HepG2 (cell line): ENCODE results near the gene ANKRD6. TPM values are rescaled to one million over a fixed set of nuclear protein-coding genes. Genes with fewer than 3 reads are reported as not detected.

ENCODE experiments used
- ATAC-seq: fragments of 200-7000 bp; cut with Tn5 transposase; 3 replicates; pipeline ENCODE4 v1.9.1; 2020; ENCODE audit warnings: mild to moderate bottlenecking, moderate library complexity
- BruUV-seq: library from RNA; stranded (reverse); fragments of 400-500 nt; replicated peaks from 2 replicates; lab custom pipeline; 2021; lab: Mats Ljungman, UMichigan
- CTCF ChIA-PET: fragments of 300-600 bp; formaldehyde crosslinking; extraction: SDS; loops from one replicate; lab custom pipeline; 2021; ENCODE audit warnings: low total read pairs, inconsistent platforms, low intra/inter-chr PET ratio; lab: Yijun Ruan, JAX
- POLR2A ChIA-PET: fragments of 350-600 bp; sonication (Branson Sonifier 250); formaldehyde crosslinking; loops from one replicate; lab custom pipeline; 2020; ENCODE audit warnings: antibody characterized with exemption, inconsistent platforms; lab: Yijun Ruan, JAX
- DNase-seq: peaks from one replicate; pipeline ENCODE4 v3.0.0-alpha.2; 2015; ENCODE audit warnings: low spot score
- FAIRE-seq: peaks from 3 replicates; lab custom pipeline; 2011; peaks lifted over from hg19 to GRCh38; lab: Jason Lieb, UNC
- H2AFZ ChIP-seq: one replicate; pipeline ENCODE4 v1.6.1; 2011; ENCODE audit warnings: low read length, inconsistent platforms
- H3K27ac ChIP-seq: fragments of 300-600 bp; 3 replicates; pipeline ENCODE4 v1.8.0; 2011; ENCODE audit warnings: mixed run types, mild to moderate bottlenecking, mixed read lengths, low read length, inconsistent platforms; ENCODE audit not compliant: insufficient read depth; ENCODE audit errors: extremely low read length
- H3K27me3 ChIP-seq, 2 experiments: fragments of 200-600 bp in 1 of 2; 2 replicates in 1 of 2; 3 replicates in 1 of 2; pipeline versions ENCODE4 v1.6.0 to v1.8.0; 2011; ENCODE audit warnings: low read length in 2 of 2, mild to moderate bottlenecking in 2 of 2, moderate library complexity in 2 of 2, inconsistent platforms in 1 of 2; ENCODE audit not compliant: insufficient read depth in 2 of 2, control insufficient read depth in 1 of 2
- H3K36me3 ChIP-seq, 2 experiments: fragments of 200-600 bp in 1 of 2; replicated peaks in 1 of 2; 2 replicates in 1 of 2; 3 replicates in 1 of 2; pipeline versions ENCODE4 v1.5.1 to v1.8.0; 2011; ENCODE audit warnings: low read length in 2 of 2, inconsistent platforms in 1 of 2; ENCODE audit not compliant: insufficient read depth in 2 of 2, control insufficient read depth in 1 of 2
- H3K4me1 ChIP-seq: 2 replicates; pipeline ENCODE4 v1.5.1; 2012; ENCODE audit warnings: low read length, inconsistent platforms; ENCODE audit not compliant: insufficient read depth
- H3K4me2 ChIP-seq: 2 replicates; pipeline ENCODE4 v1.6.0; 2011; ENCODE audit warnings: low read depth, low read length, inconsistent platforms
- H3K4me3 ChIP-seq, 3 experiments: fragments of 200-600 bp in 1 of 3; sonication (generic), shearing (Covaris generic) in 1 of 3; replicated peaks in 1 of 3; 2 replicates each; pipeline ENCODE4 v1.5.1; 2011 to 2016; ENCODE audit warnings: low read length in 3 of 3, inconsistent platforms in 2 of 3, low read depth in 2 of 3, mild to moderate bottlenecking in 2 of 3, control low read depth in 1 of 3, mixed read lengths in 1 of 3; ENCODE audit not compliant: insufficient read depth in 1 of 3
- H3K79me2 ChIP-seq: one replicate; pipeline ENCODE4 v1.6.1; 2011; ENCODE audit warnings: low read length, inconsistent platforms; ENCODE audit not compliant: insufficient read depth
- H3K9ac ChIP-seq: 2 replicates; pipeline ENCODE4 v1.6.0; 2011; ENCODE audit warnings: mild to moderate bottlenecking, low read depth, low read length, inconsistent platforms; ENCODE audit not compliant: insufficient read depth
- H3K9me3 ChIP-seq: 2 replicates; pipeline ENCODE4 v1.5.1; 2012; ENCODE audit warnings: mild to moderate bottlenecking, low read length
- H4K20me1 ChIP-seq: 2 replicates; pipeline ENCODE4 v1.6.0; 2011; ENCODE audit warnings: inconsistent platforms, mild to moderate bottlenecking, low read length, moderate library complexity; ENCODE audit not compliant: insufficient read depth
- GLI4 ChIP-seq: sonication (generic); formaldehyde crosslinking; IDR thresholded peaks from 2 replicates; pipeline ENCODE4 v1.5.1; 2020; ENCODE audit warnings: missing genetic modification reagents, mild to moderate bottlenecking, moderate library complexity, borderline replicate concordance
- NBN ChIP-seq: fragments of 450-650 bp; conservative IDR thresholded peaks from 2 replicates; pipeline ENCODE4 v1.6.1; 2017
- ZNF24 ChIP-seq: fragments of 450-650 bp; IDR thresholded peaks from 2 replicates; pipeline ENCODE4 v1.6.1; 2017; ENCODE audit warnings: antibody characterized with exemption, mild to moderate bottlenecking
- ZNF34 ChIP-seq: sonication (generic); formaldehyde crosslinking; IDR thresholded peaks from 2 replicates; pipeline ENCODE4 v1.4.0; 2020; ENCODE audit warnings: mild to moderate bottlenecking, missing genetic modification reagents, borderline replicate concordance
- ZNF644 ChIP-seq: IDR thresholded peaks from 2 replicates; pipeline ENCODE4 v1.6.1; 2016; ENCODE audit warnings: low read depth
- WGBS: methylation state at CpG from one replicate; pipeline ENCODE4 v1.1.6; 2017; ENCODE audit warnings: low lambda C conversion rate; 5-methylcytosine and 5-hydroxymethylcytosine counted together
- in situ Hi-C: cut with HindIII; loops from 2 replicates; pipeline ENCODE4 v1.10.0; 2017; ENCODE audit warnings: low pct_unique_long_range_greater_than_20kb; ENCODE audit not compliant: extremely low pct_ligation_motif_present
- intact Hi-C: fragments of 100-400 bp; cut with micrococcal nuclease; formaldehyde crosslinking; loops from one replicate; pipeline ENCODE4 v1.10.0; 2022; ENCODE audit not compliant: unreplicated experiment
- polyA plus RNA-seq, 8 experiments: library from polyadenylated mRNA; depleted of rRNA in 3 of 8; stranded (reverse) in 7 of 8; unstranded in 1 of 8; fragments of >200 nt; fragmentation: Illumina TruSeq in 4 of 8; extraction: Trizol in 4 of 8; gene quantifications; 2 replicates each; pipeline versions ENCODE4 v1.2.1 to v1.2.3, GENCODE V29; 2011 to 2016; ENCODE audit warnings: low read depth in 4 of 8, missing spikeins in 1 of 8, mixed read lengths in 1 of 8; ENCODE audit not compliant: insufficient read depth in 1 of 8
- total RNA-seq, 5 experiments: library from RNA; depleted of rRNA; stranded (reverse); fragments of >200 nt; fragmentation: Illumina TruSeq; extraction: Trizol; gene quantifications; 2 replicates each; pipeline ENCODE4 v1.2.3, GENCODE V29; 2016; ENCODE audit warnings: low read depth in 1 of 5
- TF ChIP-seq, protein P1 (sequence below): sonication (generic); formaldehyde crosslinking; IDR thresholded peaks from 2 replicates; pipeline ENCODE4 v1.9.0; 2021; ENCODE audit warnings: missing genetic modification reagents, borderline replicate concordance
- TF ChIP-seq, protein P2 (sequence below): sonication (generic); formaldehyde crosslinking; IDR thresholded peaks from 2 replicates; pipeline ENCODE4 v1.4.0; 2020; ENCODE audit warnings: mild to moderate bottlenecking, missing genetic modification reagents
- TF ChIP-seq, protein P3 (sequence below): sonication (generic); formaldehyde crosslinking; IDR thresholded peaks from 2 replicates; pipeline ENCODE4 v1.4.0; 2020; ENCODE audit warnings: missing genetic modification reagents, mild to moderate bottlenecking, borderline replicate concordance

The ANKRD6 gene
- total and polyA plus RNA-seq, 2 of the 13 experiments (the other 11 are each of a cell fraction or from before 2014, with no cell fraction given), result 0.18 to 0.36 TPM

DNA sequence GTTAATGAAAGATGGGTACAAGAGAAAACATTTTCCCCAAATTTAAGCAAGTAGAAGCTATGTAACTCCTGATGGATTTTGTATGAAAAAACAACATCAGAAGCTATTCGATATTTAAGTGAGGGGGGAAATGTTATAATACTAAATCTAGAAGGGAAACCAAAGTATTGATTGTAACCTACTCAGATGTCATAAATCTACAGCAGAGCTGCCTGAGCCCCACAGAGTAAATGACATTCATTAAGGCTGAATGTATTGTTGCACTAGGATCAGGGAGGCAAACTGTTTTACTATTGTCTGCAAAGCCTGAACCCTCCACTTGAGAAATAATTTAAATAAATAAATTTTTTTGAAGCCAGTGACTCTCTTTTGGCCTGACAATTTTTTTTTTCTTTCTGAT, 19.3 kb downstream of the ANKRD6 start:
- CTCF ChIA-PET, result no interaction called here
- H3K4me3 ChIP-seq, result no peak overlapping the region
- DNase-seq (no peak), ATAC-seq (no peak), FAIRE-seq (no peak)
- no TSS peak for BruUV-seq
- TF ChIP-seq, protein P1, sequence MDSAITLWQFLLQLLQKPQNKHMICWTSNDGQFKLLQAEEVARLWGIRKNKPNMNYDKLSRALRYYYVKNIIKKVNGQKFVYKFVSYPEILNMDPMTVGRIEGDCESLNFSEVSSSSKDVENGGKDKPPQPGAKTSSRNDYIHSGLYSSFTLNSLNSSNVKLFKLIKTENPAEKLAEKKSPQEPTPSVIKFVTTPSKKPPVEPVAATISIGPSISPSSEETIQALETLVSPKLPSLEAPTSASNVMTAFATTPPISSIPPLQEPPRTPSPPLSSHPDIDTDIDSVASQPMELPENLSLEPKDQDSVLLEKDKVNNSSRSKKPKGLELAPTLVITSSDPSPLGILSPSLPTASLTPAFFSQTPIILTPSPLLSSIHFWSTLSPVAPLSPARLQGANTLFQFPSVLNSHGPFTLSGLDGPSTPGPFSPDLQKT (CRISPR knock-in tag), result no peak
- no peak for TF ChIP-seq ZNF24
- TF ChIP-seq ZNF644, result no peak
- TF ChIP-seq, protein P2, sequence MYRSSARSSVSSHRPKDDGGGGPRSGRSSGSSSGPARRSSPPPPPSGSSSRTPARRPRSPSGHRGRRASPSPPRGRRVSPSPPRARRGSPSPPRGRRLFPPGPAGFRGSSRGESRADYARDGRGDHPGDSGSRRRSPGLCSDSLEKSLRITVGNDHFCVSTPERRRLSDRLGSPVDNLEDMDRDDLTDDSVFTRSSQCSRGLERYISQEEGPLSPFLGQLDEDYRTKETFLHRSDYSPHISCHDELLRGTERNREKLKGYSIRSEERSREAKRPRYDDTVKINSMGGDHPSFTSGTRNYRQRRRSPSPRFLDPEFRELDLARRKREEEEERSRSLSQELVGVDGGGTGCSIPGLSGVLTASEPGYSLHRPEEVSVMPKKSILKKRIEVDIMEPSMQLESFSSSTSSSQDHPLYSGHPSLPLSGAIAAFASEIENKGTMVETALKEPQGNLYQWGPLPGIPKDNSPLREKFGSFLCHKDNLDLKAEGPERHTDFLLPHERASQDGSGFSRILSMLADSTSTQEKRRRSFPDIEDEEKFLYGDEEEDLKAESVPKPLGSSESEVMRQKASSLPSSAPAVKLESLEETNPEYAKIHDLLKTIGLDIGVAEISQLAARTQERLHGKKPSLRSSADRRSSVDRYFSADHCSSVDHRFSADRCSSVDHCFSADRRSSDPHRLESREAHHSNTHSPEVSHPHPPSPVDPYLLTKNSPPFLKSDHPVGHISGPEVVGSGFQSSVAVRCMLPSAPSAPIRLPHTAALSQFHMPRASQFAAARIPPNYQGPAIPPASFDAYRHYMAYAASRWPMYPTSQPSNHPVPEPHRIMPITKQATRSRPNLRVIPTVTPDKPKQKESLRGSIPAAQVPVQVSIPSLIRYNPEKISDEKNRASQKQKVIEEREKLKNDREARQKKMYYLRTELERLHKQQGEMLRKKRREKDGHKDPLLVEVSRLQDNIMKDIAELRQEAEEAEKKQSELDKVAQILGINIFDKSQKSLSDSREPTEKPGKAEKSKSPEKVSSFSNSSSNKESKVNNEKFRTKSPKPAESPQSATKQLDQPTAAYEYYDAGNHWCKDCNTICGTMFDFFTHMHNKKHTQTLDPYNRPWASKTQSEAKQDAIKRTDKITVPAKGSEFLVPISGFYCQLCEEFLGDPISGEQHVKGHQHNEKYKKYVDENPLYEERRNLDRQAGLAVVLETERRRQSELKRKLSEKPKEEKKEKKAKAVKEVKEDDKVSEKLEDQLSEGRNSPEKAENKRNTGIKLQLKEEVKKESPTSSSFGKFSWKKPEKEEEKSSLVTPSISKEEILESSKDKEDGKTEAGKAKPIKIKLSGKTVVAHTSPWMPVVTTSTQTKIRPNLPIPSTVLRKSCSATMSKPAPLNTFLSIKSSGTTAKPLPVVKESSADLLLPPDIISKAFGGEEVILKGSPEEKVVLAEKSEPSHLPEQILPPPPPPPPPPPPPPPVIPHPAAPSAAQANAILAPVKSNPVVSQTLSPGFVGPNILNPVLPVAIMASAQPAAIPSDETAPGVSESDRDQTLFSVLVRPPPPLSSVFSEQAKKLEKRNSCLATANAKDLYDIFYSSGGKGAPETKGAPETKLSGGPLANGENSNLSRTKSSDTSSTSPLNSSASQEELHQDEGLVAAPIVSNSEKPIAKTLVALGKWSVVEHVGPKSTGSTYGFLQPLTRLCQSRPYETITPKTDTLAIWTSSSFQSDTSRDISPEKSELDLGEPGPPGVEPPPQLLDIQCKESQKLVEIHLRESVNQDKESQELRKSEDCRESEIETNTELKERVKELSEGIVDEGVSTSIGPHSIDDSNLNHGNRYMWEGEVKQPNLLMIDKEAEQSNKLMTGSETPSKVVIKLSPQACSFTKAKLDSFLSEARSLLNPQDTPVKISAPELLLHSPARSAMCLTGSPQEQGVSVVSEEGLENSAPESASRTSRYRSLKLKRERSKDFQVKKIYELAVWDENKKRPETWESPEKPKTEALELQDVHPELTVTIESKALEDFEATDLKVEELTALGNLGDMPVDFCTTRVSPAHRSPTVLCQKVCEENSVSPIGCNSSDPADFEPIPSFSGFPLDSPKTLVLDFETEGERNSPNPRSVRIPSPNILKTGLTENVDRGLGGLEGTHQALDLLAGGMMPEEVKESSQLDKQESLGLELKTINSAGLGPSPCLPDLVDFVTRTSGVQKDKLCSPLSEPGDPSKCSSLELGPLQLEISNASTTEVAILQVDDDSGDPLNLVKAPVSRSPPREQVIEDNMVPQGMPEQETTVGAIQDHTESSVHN (CRISPR knock-in tag), result no peak
- TF ChIP-seq ZNF34 (CRISPR knock-in tag), result no peak
- TF ChIP-seq, protein P3, sequence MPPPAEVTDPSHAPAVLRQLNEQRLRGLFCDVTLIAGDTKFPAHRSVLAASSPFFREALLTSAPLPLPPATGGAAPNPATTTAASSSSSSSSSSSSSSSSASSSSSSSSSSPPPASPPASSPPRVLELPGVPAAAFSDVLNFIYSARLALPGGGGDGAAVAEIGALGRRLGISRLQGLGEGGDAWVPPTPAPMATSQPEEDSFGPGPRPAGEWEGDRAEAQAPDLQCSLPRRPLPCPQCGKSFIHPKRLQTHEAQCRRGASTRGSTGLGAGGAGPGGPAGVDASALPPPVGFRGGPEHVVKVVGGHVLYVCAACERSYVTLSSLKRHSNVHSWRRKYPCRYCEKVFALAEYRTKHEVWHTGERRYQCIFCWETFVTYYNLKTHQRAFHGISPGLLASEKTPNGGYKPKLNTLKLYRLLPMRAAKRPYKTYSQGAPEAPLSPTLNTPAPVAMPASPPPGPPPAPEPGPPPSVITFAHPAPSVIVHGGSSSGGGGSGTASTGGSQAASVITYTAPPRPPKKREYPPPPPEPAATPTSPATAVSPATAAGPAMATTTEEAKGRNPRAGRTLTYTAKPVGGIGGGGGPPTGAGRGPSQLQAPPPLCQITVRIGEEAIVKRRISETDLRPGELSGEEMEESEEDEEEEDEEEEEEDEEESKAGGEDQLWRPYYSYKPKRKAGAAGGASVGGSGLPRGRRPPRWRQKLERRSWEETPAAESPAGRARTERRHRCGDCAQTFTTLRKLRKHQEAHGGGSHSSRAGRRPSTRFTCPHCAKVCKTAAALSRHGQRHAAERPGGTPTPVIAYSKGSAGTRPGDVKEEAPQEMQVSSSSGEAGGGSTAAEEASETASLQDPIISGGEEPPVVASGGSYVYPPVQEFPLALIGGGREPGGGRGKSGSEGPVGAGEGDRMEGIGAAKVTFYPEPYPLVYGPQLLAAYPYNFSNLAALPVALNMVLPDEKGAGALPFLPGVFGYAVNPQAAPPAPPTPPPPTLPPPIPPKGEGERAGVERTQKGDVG (CRISPR knock-in tag), result no peak
- no peak for TF ChIP-seq GLI4
- no peak for TF ChIP-seq NBN
- intact Hi-C loops (no loop called here), in situ Hi-C loops (no loop called here)
- H3K4me1 ChIP-seq, result no peaks in the 10 kb centered on the region
- no peak overlapping the region for H3K9ac ChIP-seq
- WGBS, result 77% methylated on average over 1 of the region's 1 CpG
- POLR2A ChIA-PET, result no interaction called here
- H3K4me2 ChIP-seq, result no peak overlapping the region
- H3K27ac ChIP-seq, result no peak overlapping the region
- H4K20me1 ChIP-seq, result no peaks in the 10 kb centered on the region
- no peak overlapping the region for H2AFZ ChIP-seq
- no peaks in the 10 kb centered on the region for H3K36me3 ChIP-seq
- H3K27me3 ChIP-seq, result no peaks in the 10 kb centered on the region
- no peaks in the 10 kb centered on the region for H3K9me3 ChIP-seq
- no peaks in the 10 kb centered on the region for H3K79me2 ChIP-seq
